Head of caudate nucleus (tissue), 42 donors: ENCODE results near the gene LILRA6.
"Not testable (repeated sequence)": the region's sequence is repeated elsewhere in the genome, so short reads cannot be mapped to it uniquely, and the experiment has no call there.

Experiments used
- DNase-seq, 42 donors: peaks; one replicate each; pipeline versions ENCODE4 v3.0.0 to v3.0.0-alpha.2; 2020 to 2021; ENCODE audit warnings: mixed read lengths in 7 of 42
- intact Hi-C: fragments of 100-400 bp; cut with DNase I; formaldehyde crosslinking; loops from one replicate; pipeline ENCODE4 v1.15.0; 2022

The LILRA6 gene

DNA sequence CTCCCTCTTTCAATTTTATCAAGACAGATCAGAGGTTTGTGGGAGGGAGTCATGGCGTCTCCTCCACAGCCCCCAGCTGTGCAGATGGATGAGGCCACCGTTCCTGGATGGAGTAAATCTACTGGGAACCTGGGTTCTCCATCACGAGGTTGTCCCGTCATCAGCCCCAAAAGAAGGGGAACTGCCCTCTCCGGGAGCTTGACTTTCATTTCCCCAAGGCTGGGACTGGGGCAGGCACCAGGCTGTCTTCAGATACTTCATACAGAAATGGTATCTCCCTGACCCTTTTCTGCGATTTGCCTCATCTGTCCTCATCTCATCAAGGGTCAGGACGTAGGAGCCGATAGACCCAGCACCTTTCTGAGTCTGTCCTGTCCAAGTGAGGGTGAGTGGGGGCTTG, 28.5 kb upstream of the LILRA6 start:
- intact Hi-C loops = no loop called here
- peak in 30 of 42 donors; percentile 6 to 63 (median 36) for DNase-seq

DNA sequence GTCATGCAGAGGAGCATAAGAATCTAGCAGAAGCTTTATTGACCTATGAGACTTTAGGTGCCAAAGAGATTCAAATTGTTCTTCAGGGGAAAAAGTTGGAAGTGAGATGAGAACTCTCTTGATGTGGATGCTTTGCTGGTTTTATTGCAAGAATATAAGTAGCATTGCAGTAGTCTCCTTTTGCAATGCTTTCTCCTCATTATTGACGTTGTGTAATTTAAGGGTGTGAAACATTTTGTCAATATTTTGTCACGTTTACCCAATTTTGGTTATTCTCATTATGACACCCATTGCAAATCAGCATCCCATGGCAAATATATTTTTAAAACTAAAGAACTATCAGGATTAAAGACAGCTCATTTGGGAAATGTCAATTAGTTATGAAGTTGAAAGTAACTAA, 26.3 kb upstream of the LILRA6 start:
- intact Hi-C loops = no loop called here
- no peak for DNase-seq

DNA sequence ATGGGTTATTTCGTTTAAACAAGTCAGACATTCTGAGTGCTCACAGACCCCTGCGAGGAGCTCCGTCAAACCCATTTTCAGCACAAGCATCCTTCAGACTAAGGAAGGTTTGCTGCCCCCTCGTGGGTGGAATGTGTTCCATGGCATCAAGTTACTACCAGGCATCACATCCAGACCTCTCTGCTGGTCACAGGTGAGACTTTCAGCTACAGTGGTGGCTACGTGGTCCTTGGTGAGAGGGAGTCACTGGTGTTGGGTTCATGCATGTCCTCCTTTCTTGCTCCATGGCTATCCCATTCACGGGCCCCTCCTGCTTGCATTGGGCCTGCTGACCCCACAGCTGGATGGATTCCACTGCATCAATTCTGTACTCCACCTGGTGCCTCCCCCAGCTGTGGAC, 23.5 kb upstream of the LILRA6 start:
- intact Hi-C loops = no loop called here
- peak; percentile 29 to 91 (median 74) for DNase-seq

DNA sequence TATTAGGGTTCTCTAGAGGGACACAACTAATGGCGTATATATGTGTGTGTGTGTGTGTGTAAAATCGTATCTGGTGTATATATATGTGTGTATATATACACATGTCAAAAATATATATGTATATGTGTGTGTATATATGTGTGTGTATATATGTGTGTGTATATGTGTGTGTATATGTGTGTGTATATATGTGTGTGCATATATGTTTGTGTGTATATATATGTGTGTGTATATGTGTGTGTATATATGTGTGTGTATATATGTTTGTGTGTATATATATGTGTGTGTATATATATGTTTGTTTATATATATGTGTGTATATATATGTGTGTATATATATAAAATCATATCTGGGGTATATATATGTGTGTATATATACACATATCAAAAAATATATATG, 19.9 kb upstream of the LILRA6 start:
- no peak for DNase-seq
- intact Hi-C loops = no loop called here

DNA sequence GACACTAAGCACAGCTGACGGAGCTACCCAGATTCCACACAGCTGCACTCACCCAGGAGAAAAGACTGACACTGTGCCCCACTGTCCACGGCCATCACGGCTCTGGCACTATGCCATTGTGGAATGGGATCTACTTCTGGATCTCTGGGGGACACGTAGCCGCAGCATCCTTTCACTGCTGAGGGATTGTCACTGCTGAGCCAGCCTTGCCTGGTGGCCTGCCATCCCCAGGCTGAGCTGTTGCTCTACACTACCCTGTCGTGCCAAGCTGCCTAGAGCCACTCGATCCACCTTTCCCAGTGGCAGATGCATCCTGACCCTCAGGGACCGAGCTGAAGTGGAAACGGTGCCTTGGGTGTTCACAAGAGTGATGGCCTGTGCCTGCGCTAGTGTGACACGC, 19.5 kb upstream of the LILRA6 start:
- intact Hi-C loops = no loop called here
- no peak for DNase-seq

DNA sequence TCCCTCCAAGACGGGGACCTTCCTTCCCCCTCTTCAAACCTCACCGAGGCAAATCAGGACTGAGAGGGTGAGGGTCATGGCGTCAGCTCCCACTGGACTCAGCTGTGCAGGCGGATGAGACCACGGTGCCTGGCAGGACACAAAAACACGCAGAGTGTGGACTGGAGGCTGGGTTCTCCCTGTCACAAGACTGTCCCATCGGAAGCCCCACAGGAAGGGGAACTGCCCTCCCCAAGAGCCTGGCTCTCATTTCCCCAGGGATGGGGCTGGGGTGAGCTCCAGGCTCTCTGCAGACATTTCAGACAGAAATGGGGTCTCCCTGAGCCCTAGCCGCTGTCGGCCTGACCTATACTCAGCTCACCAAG, 14.5 kb upstream of the LILRA6 start, which contains the start of gene LILRB5:
TSS of gene LILRB5 (minus strand) at position 158 of the 365 bp plus-strand sequence. CDS start at position 78, 80 bp downstream.
- DNase-seq = peak in 2 of 42 donors; percentile 11 to 33
- intact Hi-C loops = no loop called here

DNA sequence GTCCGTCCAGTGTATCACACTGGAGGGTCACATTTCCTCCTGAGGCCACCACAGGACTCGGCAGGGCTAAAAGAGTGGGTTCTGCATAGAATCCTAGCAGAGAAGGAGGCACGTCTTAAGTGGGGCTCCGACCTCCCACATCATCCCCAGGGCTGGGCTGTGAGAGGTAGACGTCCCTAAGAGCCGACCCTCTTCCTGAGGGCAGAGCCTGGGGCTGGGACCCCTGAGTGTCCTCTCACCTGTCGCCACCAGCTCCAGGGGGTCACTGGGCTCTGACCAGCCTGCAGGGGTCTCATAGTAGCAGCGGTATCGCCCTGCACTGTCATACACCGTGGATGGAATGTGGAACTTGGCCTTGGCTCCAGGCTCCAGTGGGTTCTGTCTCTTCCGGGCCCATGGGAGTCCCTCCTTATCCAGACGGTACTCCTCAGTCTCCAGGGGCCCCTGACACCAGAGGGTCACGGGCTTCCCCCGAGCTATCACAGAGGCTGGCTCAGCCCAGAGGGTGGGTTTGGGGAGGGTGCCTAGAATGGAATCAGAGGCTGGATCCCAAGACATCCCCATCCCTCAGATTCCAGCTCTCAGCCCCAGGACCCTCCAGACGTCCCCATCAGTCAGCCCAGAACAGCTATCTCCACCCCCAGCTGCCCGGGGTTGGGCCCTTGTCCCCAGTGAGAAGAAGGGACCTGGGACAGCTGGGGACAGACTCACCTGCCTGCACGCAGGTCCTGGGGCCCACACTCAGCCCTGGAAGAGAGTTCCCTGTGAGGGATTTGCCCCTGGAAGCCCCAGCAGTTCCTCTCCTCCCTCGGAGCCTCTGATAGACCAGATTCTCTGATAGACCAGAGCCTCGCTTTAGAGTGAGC, 13.9 kb upstream of the LILRA6 start:
- peak in 2 of 42 donors; percentile 12 to 13 for DNase-seq
- intact Hi-C loops = no loop called here

DNA sequence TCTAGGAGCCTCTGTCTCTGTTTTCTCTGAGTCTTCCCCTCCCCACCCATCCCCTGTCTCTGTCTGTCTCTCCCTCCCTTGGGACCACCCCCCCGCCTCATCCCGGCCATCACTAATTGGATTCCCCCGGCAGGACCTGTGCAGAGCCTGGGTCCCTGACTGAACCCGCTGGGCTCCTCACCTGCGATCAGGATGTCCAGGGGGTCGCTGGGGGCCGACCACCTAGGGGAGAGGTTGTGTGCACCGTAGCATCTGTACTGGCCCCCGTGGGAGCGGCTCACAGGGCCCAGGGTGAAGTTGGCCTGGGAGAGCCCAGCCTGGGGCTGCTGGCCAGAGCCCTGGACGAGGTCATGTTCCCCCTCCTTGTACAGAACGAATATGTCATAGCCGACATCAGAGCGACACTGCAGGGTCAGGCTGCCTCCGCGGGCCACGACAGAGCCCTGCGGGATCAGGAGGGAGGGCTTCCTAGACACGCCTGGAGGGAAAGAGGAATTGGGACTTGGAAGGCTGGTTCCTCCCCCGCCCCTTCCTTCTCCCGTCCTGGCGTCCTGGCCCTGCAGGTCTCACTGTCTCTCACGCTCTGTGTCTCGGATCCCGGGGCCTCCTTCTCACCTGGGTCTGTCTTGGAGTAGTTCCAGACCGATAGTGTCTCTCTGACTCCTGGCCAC, 12.7 kb upstream of the LILRA6 start:
- intact Hi-C loops = no loop called here
- peak in 1 of 42 donors; percentile 15 for DNase-seq

DNA sequence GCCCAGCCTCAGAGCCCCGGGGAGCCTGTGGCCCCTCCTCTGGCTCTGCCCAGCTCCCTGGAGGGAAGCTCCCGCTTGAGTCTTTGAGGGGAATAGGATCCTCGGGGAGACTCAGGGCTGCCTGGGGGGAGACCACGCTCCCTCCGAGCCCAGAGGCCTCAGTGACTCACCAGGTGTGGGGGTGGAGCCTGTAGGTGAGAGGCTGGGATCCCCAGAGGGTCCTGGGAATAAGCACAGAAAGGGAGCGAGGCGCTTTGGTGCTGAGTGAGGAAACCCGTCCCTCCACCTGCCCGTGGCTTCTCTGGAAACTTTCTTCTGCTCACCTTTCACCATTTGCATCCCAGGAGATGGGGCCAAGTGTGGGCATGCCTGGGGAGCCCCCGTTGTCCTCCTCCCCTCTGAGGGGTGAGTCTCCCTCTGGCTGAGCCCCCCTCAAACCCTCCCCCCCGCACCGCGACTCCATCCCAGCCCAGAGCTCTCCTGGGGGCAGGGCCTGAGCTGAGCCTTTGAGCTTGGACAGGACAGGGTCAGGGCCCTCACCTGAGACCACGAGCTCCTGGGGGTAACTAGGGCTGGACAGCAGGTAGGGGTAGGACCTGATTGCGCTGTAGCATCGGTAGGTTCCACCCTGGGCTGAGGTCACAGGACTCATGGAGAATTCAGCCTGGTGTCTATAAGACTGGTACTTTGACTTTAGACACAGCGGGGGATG, 11.8 kb upstream of the LILRA6 start:
- peak in 1 of 42 donors; percentile 26 for DNase-seq
- intact Hi-C loops = no loop called here

DNA sequence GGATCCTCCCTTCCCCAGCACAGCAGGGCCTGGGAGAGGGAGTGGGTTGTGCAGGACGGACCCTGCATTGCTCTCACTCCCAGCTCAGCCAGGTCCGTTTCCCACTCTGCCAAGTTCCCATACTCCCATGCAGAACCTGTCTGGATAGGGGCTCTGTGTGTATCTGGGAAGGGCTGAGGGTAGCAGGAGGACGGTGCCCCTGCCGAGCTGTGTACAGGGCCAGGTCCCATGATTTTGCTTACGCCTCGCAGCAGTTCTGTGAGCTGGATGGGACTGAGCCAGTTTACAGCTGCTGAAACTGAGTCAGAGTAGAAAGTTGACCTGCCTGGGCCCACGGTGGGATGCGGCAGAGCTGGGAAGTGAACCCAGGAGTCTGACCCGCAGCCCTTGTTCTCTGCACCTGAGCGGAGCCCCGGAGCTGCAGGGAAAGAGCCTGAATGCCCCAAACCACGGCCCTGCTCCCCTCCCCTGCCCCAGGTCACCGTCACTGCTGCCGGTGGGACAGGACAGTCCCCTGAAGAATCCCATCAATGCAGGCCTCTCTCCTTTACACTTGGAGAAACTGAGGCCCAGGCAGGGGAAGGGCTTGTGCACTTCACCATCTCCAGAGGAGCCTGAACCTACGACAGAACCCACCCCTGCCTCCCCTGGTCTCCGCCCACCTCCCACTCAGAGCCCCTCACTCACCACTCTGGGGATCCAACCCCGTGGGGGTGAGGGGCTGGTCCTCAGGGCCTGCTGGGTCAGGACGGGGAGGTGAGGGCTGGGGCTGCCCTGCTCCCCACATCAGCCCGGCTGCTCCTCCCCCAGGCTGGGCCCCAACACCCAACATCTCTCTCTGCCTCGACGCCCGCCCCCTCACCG, 11.0 kb upstream of the LILRA6 start:
- peak in 1 of 42 donors; percentile 12 for DNase-seq
- intact Hi-C loops = no loop called here

DNA sequence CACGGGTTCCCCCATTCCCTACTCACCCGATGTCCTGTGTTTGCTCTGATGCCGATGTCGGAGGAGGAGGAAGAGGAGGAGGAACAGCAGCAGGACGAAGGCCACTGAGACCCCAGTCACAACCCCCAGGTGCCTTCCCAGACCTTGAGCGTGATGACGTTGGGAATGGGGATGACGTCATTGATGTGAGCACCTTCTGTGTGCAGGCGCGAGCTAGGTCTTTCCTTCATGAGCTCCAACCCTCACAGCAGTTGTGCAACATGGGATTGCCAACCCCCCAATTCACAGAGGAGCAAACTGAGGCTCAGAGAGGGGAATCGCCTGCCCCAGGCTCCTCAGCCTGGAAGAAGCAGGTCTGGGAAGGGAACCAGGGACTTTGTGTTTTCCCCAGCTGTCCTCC, 10.3 kb upstream of the LILRA6 start:
- intact Hi-C loops = no loop called here
- peak in 1 of 42 donors; percentile 18 for DNase-seq

DNA sequence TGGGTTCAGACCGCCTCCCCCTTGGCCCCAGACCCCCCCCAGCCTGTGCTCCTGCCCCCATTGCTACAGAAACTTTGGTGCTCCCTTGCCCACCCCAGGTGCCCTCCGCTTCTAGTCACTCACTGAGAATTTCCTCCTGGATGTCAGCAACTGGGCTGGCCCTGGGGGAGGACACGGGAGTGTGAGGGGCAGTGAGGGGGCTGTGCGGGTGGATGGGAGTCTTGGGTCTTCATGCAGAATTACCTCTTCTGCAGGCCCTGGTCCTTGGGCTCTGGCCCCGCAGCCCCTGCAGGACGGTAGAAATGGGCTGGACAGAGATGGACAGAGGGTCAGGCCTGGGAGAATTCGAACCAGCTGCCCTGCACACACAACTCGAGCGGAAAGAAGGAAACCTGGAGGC, 9.7 kb upstream of the LILRA6 start:
- intact Hi-C loops = no loop called here
- DNase-seq = peak in 1 of 42 donors; percentile 17

DNA sequence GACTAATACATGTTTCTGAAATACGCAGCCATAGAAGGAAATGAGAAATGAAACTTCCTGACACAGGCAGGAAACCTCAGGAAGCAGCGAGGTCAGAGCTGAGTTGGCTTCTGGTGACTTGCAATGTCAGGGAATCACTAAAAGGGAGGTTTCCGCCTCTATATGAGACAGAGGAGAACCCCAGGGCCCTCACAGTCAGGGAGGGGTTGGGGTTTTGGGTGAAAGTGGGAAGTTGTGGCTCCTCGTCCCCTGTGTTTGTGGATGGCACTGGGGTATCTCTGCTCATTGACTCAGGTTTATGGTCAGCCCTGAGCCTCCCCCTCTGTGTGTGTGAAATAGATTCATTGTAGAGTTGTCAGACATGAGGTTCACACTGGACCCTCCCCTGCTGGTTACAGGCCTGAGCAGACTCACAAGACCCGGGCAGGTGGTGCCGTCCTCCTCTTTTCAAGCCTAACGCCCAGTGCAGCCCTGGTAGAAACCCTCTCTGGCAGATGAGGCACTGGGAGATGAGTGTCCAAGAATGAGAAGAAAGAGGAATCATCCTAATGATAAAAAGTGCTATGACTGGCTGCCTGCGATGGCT, 5.5 kb upstream of the LILRA6 start:
- intact Hi-C loops = no loop called here
- peak in 26 of 42 donors; percentile 7 to 59 (median 30) for DNase-seq

DNA sequence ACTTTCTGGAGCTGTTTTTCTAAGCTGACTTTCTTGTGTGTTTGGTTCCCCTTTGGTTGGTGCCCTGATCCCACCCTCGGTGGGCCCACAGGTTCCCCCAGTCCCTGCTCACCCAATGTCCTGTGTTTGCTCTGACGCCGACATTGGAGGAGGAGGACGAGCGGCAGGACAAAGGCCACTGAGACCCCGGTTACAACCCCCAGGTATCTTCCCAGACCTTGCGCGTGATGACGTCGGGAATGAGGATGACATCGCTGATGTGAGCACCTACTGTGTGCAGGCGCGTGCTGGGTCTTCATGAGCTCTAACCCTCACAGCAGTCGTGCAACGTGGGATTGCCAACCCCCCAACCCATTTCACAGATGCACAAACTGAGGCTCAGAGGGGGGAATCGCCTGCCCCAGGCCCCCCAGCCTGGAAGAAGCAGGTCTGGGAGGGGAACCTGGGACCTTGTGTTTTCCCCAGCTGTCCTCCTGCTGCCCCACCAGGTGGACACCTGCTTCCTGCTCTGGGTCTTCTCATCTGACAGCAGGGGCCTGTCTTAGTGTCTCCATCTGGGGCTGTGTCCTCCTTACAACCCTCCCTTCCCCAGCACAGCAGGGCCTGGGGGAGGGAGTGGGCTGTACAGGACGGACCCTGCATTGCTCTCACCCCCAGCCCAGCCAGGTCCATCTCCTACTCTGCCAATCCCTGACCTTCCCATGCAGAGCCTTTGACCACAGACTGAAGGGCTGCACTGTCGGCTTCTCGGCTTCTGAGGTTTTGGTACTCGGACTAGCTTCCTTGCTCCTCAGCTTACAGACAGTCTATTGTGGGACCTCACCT, 4.7 kb upstream of the LILRA6 start:
- DNase-seq = no peak
- intact Hi-C loops = no loop called here

DNA sequence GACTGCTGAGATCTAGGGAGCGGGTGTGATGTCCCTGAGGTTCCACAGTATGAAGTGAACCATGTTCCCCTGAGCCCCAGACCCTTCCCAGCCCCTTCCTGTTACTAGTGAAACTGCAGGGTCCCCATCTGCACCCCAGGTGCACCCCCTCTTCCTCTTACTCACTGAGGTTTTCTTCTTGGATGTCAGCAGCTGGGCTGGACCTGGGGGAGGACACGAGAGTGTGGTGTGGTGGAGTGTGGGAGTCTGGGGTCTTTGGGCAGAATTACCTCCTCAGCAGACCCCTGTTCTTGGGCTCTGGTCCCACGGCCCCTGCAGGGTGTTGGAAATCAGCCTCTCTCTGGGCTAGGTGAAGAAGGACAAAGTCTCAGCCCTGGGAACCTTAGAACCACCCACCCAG, 3.3 kb upstream of the LILRA6 start:
- peak in 1 of 42 donors; percentile 21 for DNase-seq
- intact Hi-C loops = no loop called here

DNA sequence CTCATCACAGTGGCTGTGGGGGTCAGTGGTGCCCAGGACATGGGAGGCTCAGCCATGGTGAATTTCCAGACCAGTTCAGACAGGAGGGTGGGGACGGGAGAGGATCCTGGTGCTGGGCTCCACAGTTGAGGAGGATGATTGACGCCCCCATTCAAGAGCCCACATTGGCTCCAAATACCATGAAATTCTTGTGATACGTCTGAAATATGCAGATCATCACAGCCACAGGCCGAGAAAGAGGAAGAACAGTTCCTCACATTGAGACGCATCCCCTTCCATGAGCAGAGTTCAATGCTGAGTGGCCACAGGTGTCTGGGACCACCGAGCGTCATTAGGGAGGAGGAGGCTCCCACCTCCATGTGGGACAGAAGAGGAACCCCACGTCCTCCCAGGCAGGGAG, 1.2 kb upstream of the LILRA6 start:
- DNase-seq, intact Hi-C loops: not testable (repeated sequence)

DNA sequence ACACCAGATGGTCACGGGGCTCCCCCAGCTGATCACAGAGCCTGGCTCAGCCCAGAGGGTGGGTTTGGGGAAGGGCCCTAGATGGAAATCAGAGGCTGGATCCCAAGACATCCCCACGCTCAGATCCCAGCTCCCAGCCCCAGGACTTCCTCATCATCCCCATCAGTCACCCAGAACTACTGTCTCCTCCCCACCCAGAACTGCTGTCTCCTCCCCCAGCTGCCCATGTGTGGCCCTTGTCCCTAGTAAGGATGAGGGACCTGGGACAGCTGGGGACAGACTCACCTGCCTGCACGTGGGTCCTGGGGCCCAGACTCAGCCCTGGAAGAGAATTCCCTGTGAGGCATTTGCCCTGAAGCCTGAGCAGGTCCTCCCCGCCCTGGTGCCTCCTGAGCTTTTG, 356 bp downstream of the LILRA6 start:
- DNase-seq, intact Hi-C loops: not testable (repeated sequence)
